Fibroblast of lung (primary cell): ENCODE results near the gene FOXR2.

Experiments used
- CTCF ChIP-seq, 2 donors: IDR thresholded peaks in 1 of 2; conservative IDR thresholded peaks in 1 of 2; 1 replicate in 1 of 2; 2 replicates in 1 of 2; pipeline ENCODE4 v1.5.1; 2011 to 2012; ENCODE audit warnings: low read length in 2 of 2, control low read depth in 1 of 2, inconsistent platforms in 1 of 2, low read depth in 1 of 2, mild to moderate bottlenecking in 1 of 2
- EZH2 ChIP-seq: IDR thresholded peaks from 2 replicates; pipeline ENCODE4 v1.5.1; 2012; ENCODE audit warnings: low read length, control low read depth, mild to moderate bottlenecking; ENCODE audit errors: missing control alignments

GRCh38 chrX:55593756-55594257 is 29.4 kb upstream of the FOXR2 start:
- TF ChIP-seq CTCF (conservative IDR thresholded peaks at IDR 0.05 in 1 of 2, IDR thresholded peaks at IDR 0.05 in 1 of 2; ENCODE audit: low read depth in 1 of 2, low read length in 2 of 2): no peak
- TF ChIP-seq EZH2: no peak
